Amniotic stem cell (primary cell): ENCODE measurements around the gene FAM241B.

Experiments
- DNase-seq: peaks from one replicate; lab custom pipeline; 2025; lab: John Stamatoyannopoulos, UW

Gene FAM241B

DNA sequence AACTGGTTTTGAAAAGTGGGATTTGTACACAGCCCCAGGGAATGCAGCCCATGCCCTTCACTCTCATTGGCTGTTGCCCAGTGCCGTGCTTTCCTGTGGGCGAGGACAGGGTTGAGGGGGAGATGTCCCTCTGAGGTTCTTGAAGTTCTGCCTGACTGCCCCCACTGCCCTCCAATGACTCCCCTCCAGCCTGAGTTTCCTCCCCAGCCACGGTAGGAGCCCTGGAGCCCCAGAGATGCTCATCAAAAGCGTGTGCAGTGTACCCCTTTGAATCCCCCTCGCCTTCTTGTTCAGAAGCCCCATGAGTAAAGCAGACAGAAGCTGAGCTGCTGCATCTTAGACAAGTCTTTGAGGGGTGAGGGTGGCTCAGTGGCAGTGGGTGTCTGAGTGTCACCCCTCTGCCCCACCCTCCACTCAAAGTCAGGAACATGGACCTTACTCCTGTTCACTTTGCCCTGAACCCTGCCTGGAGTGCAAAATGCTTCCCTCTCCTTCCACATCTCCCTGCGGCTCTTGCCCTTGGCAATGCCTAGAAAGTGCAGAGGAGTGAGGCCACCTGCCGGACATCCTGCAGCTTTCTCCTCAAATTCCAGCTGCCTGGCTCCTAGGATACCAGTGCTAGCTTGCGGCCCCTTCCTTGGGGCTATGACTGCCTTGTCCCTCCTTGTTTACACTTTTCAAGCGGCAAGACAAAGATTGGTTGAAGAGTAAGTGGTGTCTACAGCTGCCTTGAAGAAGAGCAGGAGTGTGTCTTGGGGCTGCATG is 19.9 kb downstream of the FAM241B start:
- no peak for DNase-seq

DNA sequence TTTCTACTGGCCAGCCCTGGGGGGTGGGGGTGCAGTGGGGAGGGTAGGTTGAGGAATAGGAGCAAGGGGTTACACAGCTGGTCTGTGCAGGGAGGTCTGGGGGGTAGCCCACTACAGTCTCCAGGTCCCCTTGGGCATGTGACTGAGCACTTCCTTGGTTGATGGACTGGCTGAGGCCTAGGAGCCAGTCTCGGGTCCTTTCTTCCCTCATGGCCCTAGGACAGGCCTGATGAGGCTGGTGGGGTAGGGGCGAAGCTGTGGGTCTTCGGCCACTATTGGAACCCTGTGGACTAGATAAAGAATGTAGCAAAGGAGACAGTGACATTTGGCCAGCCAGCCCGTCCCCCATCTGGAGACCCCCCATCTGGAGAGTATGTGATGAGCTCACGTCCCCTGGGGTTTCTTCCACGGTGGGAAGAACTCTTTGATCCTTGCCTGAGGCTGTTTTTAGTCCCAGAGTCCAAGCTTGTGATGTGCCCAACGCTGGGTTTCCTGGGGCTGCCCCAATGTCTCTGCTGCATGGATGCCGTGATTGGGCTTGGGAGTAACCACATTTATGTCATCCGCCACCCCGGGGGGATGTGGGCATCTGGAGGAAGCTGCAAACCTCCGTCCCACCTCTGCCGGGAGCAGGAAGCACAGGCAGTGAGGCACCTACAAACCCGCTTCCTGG is 20.7 kb downstream of the FAM241B start:
- DNase-seq, result no peak

DNA sequence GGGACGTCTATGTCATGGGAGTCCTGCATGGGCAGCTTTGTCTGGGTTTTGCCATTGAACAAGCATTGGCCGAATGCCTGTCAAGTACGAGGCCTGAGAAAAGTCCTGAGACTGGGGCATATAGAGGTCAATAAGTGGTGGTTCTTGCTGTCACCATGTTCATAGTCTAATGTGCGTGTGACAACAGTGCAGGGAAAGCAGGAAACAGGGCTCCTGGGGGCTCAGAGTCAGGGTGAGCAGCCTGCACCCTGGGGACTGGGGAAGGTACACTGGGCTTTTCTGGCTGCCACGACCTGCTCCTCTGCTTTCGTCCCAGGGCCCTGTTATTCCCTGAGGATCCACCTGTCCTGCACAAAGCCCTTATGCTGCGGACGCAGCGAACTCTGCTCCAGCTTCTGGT is 21.3 kb downstream of the FAM241B start:
- no peak for DNase-seq

GRCh38 chr10:69652111-69652856 is 22.2 kb downstream of the FAM241B start:
- no peak for DNase-seq

- DNase-seq, result no peak
These were observed 22.8 kb downstream of the FAM241B start for GRCh38 chr10:69652857-69653199.

DNA sequence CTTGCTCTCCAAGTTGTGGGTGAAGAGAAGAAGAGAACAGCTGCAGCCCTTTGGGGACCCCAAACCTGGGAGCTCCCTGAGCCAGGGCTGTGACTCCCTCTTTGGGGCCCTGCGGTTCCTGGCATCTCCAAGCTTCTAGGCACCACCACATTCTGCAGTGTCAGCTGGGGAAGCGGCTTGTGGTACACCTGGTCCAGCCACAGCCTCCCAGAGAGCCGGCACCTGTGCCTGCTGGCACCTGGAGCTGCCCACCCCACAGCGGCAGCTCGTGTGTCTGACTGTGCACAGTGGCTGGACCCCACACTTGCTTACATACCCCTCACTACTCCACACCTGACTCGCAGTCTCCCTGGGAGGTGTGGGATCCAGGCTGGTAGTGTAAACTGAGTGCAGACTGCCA is 23.5 kb downstream of the FAM241B start:
- DNase-seq, result no peak

DNA sequence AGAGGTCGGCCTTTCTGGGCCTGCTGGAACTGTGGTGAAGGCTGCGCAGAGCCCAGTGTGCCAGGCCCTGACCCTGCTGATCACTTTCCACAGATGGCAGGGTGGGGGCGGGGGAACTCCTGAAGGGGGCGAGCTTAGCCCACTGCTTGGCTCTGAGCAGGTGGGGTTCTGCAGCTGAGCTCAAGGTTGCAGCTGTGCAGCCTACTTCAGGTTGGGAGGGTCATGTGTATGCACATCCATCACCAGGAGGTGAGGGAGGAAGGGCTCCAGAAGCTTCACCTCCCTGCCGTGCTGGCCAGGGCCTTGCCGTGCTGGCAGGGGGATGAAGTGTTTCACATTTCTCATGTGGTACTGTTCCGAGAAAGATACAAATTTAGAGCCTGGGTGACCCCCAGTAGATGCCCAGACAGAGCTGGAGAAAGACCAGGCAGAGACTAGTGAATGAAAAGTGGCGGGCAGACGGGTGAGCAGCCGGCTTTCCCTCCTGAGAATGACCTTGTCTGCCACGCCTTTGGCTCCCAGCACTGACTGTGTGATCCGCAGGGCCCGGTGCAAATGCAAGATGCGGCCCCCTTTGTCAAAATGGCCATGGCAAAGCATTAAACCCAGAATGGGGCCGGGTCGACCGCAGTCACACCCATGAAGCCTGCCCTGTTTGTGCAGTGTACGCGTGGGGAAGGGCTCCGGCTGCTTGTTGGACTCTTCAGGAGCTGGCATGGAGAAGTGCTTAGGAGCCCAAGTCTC is 25.2 kb downstream of the FAM241B start:
- no peak for DNase-seq

GRCh38 chr10:69655868-69656555 is 26.0 kb downstream of the FAM241B start:
- DNase-seq, result no peak

DNA sequence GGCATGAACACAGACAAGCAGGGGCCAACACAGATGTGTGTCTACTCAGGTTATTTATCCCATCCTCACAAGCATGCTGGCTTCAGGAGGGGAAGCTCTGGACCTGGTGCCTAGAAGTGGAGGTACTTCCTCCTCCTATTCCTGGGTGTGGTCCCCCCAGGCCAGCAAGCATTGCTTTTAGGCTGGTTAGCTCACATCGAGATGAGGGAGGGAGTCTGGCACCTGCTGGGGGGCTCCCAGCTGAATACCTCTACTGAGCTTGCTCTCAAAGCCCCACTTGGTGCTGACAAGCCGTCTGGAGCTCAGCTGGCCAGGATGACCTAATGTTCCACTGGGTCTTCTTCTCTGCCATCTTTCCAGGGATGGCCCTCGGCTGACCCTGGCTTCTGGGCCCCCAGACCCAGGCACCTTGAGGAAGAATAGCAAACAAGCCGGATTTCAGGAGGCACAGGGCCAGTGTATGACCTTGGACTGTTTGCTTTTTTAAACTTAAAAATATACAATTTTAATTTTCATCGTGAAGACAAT is 26.8 kb downstream of the FAM241B start:
- DNase-seq, result no peak

DNA sequence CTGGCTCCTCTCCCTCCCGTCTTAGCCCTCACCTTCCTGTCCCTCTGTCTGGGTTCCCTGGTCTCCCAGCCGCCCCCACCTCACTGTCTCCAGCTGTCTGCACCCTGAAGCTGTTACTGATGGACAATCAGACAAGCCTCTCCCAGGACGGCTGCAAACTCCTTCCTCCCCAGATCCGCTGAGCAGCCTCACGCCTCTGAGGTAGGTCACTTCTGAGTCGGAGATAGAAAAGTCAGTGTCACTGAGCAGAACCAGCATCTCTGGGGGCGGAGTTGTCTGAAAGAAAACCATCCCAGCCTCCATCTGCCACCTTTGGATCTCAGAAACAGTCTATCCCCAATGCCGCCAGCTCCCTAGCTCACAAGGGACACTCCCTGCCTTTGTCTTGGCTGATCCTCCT is 27.4 kb downstream of the FAM241B start:
- DNase-seq, result no peak

GRCh38 chr10:69657866-69658265 is 27.8 kb downstream of the FAM241B start:
- no peak for DNase-seq

DNA sequence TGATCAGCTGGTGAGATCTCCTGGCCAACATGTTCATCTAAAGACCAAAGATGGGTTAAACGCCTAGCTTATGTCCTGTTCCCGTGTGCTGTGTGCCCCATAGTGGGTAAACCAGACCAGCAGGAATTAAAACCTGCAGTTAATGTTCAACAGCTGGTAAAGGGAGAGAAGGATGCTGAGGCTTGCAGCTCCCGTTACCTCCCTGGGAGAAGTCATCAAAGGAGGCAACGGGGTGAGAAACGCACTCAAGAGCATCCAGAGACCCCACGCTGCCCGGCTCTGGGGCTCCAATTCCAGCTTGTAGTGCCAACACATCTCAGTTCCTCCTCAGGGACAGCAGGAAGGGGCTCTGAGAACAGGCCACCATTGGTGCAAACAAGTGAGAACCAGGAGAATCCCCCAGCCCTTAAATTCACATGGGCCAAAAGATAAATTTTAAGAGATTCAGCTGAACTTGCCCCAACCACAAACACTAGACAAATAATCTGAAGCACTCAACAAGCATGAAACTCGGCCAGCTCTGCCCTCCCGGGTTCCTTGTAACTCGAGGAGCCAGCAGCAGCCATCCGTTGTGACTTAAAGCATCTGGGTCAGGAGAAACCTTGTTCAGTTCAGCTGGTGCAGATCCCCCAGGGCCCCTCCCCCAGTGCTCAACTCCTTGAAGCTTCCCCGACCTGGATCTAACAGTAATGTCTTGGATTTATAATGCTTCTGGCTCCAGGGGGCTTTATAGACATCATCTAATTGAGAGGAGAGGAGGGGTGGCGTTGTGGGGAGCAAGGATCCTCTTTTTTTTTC is 29.4 kb downstream of the FAM241B start:
- DNase-seq, result no peak

DNA sequence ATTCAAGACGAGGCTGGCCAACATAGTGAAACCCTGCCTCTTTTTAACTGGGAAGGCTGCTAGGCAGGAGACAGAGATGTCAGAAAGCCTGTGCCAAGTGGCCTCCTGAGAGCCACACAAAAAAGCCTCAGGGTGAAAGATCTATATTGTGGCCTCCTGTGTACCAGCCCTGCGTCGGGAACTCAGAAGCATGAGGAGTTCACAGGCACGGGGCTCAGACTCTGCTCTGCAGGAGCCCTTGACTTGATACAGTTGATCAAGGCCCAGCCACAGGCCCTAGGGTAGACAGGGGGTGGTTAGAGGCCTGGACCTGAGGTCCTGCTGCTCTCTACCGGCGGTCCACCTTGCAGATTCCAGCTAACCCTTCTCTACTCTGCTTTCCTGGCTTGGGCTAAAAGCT is 30.2 kb downstream of the FAM241B start:
- DNase-seq, result no peak

- DNase-seq, result no peak
These were observed 31.5 kb downstream of the FAM241B start for GRCh38 chr10:69661414-69662172.

DNA sequence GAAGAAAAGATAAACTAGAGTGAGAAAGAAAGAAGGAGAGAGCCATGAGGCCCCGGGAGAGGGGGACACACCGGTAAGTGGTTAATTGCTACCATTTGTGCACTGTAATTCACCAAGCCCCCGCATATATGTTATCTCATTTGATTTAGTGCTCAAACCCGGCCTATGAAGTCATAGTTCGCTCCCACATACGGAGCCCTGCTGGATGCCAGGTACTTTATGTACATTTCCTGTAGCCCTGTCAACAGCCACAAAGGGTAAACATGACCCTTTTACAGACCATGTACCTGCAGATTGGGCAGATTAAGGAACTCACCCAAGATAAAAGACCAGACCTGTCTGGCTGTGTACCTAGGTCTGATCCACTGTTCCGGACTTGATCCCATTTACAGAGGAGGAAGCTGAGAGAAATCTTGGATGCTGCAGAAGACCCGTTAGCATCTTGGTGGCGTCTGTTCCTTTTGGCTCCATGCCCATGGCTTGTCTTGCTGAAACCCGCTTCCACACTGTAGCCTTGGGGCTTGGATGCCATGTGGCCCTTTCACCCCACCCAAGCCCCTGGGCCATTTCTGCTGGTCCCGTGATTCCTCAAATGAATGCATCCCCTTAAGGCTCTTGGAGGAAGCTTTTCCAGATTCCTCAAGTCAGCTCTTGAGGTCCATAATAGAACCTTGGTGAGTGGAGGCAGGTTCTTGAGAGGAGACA is 32.3 kb downstream of the FAM241B start:
- DNase-seq, result no peak

GRCh38 chr10:69662901-69663300 is 32.9 kb downstream of the FAM241B start:
- DNase-seq, result no peak

DNA sequence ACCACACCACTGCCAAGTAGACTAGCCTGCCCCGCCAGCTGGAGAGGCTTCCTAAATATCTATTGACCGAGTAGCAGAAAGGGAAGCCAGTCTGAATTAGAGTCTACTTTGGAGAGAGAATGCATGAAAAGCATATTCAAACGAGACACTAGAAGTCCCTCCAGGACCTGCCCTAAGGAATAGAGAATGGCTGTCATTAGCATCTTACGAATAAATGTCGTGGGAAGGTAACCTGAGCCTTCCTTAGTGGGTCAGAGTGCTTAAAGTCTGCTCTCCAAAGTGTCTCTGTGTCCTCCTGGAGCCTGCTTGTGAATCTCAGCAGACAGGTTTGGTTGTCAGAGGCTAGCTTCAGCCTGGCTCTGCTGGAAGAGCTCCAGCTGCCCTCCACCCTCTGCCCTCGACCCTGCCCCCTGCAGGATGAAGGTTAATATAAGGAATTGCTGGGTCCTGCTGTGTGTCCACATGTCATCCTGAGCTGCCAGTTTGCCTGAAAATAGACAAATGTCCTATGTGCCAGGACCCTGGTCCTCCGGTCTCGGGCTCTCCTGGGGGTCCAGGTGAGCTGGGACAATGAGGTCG is 33.4 kb downstream of the FAM241B start:
- DNase-seq, result no peak

GRCh38 chr10:69665474-69666320 is 35.6 kb downstream of the FAM241B start:
- no peak for DNase-seq
